ENCODE measurements around the gene SDCBP2. TPM values are rescaled to one million over a fixed set of nuclear protein-coding genes. Genes with fewer than 3 reads are reported as not detected.
"Not testable (repeated sequence)": the region's sequence is repeated elsewhere in the genome, so short reads cannot be mapped to it uniquely, and the experiment has no call there.

Gene SDCBP2
- total RNA-seq, 2 experiments from 2014 or later: 1.2 to 1.3 TPM

GRCh38 chr20:1345030-1345755 is 16.3 kb upstream of the SDCBP2 start:
- Mint-ChIP-seq H3K4me1 (ENCODE audit: low read depth) (peaks cover 31% of the 10 kb centered on the region), H3K9me3 (peaks cover 3% of the 10 kb centered on the region), H3K27me3 (no peaks in the 10 kb centered on the region), H3K4me3 (no peak overlapping the region), H3K27ac (no peak overlapping the region), H3K36me3 (ENCODE audit: low read depth) (peaks cover 7% of the 10 kb centered on the region)
- no peak for ATAC-seq (ENCODE audit: poor library complexity)
- Histone ChIP-seq H3K9me3 (ENCODE audit: control insufficient read depth in 1 of 2, insufficient read depth in 1 of 2, low read length in 2 of 2) (no peaks in the 10 kb centered on the region), H3K4me1 (ENCODE audit: insufficient read depth, low read length) (peaks cover 3% of the 10 kb centered on the region), H3K4me3 (ENCODE audit: low read length) (no peak overlapping the region), H3K27ac (ENCODE audit: low read depth in 1 of 2, low read length in 2 of 2) (no peak overlapping the region), H3K36me3 (ENCODE audit: insufficient read depth, low read length) (peaks cover 3% of the 10 kb centered on the region), H3K27me3 (ENCODE audit: control insufficient read depth in 1 of 2, insufficient read depth in 2 of 2, low read length in 2 of 2) (no peaks in the 10 kb centered on the region)
- ChIA-PET POLR2A (no interaction called here), CTCF (interaction anchor here (1.0 kb wide), 1 partner anchor 17 kb away, joined by 3 read pairs; no protein-coding TSS in a partner anchor)
- DNase-seq: no peak
- intact Hi-C loops (cut with DNase I, micrococcal nuclease): no loop called here
- no peak for TF ChIP-seq CTCF (IDR thresholded peaks at IDR 0.05)

GRCh38 chr20:1343446-1344124 is 14.6 kb upstream of the SDCBP2 start:
- H3K9me3 Mint-ChIP-seq; H3K27me3 ChIP-seq (ENCODE audit: control insufficient read depth in 1 of 2, insufficient read depth in 2 of 2, low read length in 2 of 2); DNase-seq; H3K4me3 ChIP-seq (ENCODE audit: low read length); H3K27ac Mint-ChIP-seq; H3K27ac ChIP-seq (ENCODE audit: low read depth in 1 of 2, low read length in 2 of 2); POLR2A ChIA-PET; H3K4me1 ChIP-seq (ENCODE audit: insufficient read depth, low read length); H3K9me3 ChIP-seq (ENCODE audit: control insufficient read depth in 1 of 2, insufficient read depth in 1 of 2, low read length in 2 of 2); intact Hi-C loops (cut with DNase I, micrococcal nuclease); H3K4me3 Mint-ChIP-seq; H3K27me3 Mint-ChIP-seq; CTCF ChIA-PET; ATAC-seq (ENCODE audit: poor library complexity); H3K36me3 ChIP-seq (ENCODE audit: insufficient read depth, low read length); H3K36me3 Mint-ChIP-seq (ENCODE audit: low read depth): not testable (repeated sequence)
- H3K4me1 Mint-ChIP-seq (ENCODE audit: low read depth): peaks cover 31% of the 10 kb centered on the region

GRCh38 chr20:1341561-1342265 is 12.8 kb upstream of the SDCBP2 start:
- DNase-seq (no peak), ATAC-seq (ENCODE audit: poor library complexity) (no peak)
- Histone ChIP-seq H3K27ac (ENCODE audit: low read depth in 1 of 2, low read length in 2 of 2) (no peak overlapping the region), H3K36me3 (ENCODE audit: insufficient read depth, low read length) (peaks cover 3% of the 10 kb centered on the region), H3K4me3 (ENCODE audit: low read length) (no peak overlapping the region), H3K9me3 (ENCODE audit: control insufficient read depth in 1 of 2, insufficient read depth in 1 of 2, low read length in 2 of 2) (no peaks in the 10 kb centered on the region), H3K27me3 (ENCODE audit: control insufficient read depth in 1 of 2, insufficient read depth in 2 of 2, low read length in 2 of 2) (no peaks in the 10 kb centered on the region), H3K4me1 (ENCODE audit: insufficient read depth, low read length) (peaks cover 6% of the 10 kb centered on the region)
- POLR2A ChIA-PET: interaction anchor here (0.6 kb wide), 1 partner anchor 166 kb away, joined by 3 read pairs; no protein-coding TSS in a partner anchor
- intact Hi-C loops (cut with DNase I, micrococcal nuclease): no loop called here
- CTCF ChIA-PET: no interaction called here
- no peaks in the 10 kb centered on the region for H3K27me3 Mint-ChIP-seq
- TF ChIP-seq CTCF (IDR thresholded peaks at IDR 0.05): no peak
- no peaks in the 10 kb centered on the region for H3K36me3 Mint-ChIP-seq (ENCODE audit: low read depth)
- H3K4me1 Mint-ChIP-seq (ENCODE audit: low read depth): peaks cover 31% of the 10 kb centered on the region
- H3K27ac Mint-ChIP-seq: no peak overlapping the region
- H3K9me3 Mint-ChIP-seq: no peaks in the 10 kb centered on the region
- H3K4me3 Mint-ChIP-seq: no peak overlapping the region
